ENCODE data around the gene FAM163B. TPM values are rescaled to one million over a fixed set of nuclear protein-coding genes. Genes with fewer than 3 reads are reported as not detected.

The FAM163B gene
- total RNA-seq: not detected

- DNase-seq (ENCODE audit: low spot score in 2 of 2): peak in 1 of 2 donors; percentile 64
- Mint-ChIP-seq H3K27ac (no peak within 1 kb of the TSS), H3K36me3 (peaks cover 0 to 4% of the 10 kb centered on the region in 2 donors), H3K9me3 (no peaks in the 10 kb centered on the region)
- peak; percentile 28 to 76 for ATAC-seq
These were observed at the start of gene FAM163B for GRCh38 chr9:133609311-133610098. Gene FAM163B (minus strand): TSS chr9:133609389. CDS start chr9:133580223, 29,166 bp downstream.

DNA sequence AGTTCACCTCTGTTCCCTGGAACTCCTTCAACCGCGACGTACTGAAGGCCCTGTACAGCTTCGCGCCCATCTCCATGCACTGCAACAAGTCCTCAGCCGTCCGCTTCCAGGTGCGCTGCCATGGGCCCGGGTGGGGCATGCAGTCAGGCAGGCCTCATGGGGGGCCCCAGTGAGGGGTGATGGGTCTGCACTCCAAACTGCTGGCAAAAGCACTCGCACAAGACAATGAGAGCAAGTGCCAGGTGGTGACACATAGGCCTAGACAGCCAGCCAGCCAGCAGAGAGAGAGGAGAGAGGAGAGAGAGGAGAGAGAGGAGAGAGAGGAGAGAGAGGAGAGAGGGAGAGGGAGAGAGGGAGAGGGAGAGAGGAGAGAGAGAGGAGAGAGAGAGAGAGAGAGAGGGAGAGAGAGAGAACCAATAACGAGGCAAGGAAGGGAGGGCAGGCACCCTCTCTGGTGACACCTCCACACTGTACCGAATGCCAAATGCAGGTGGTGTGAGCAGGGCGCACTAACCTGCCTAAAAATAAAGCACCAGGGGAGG is 48.0 kb upstream of the FAM163B start:
- ATAC-seq: no peak
- Mint-ChIP-seq H3K27ac (no peak overlapping the region), H3K9me3 (no peaks in the 10 kb centered on the region), H3K36me3 (no peaks in the 10 kb centered on the region)
- DNase-seq (ENCODE audit: low spot score in 2 of 2): no peak

- DNase-seq (ENCODE audit: low spot score in 2 of 2): peak in 1 of 2 donors; percentile 19
- Mint-ChIP-seq H3K36me3 (no peaks in the 10 kb centered on the region), H3K9me3 (no peaks in the 10 kb centered on the region), H3K27ac (peak overlapping the region in 1 of 2 donors; percentile 22)
- peak; percentile 21 to 45 for ATAC-seq
These were observed 47.3 kb upstream of the FAM163B start for GRCh38 chr9:133656211-133657119.

- ATAC-seq: no peak
- Mint-ChIP-seq H3K9me3 (no peaks in the 10 kb centered on the region), H3K27ac (no peak overlapping the region), H3K36me3 (no peaks in the 10 kb centered on the region)
- DNase-seq (ENCODE audit: low spot score in 2 of 2): no peak
These were observed 46.5 kb upstream of the FAM163B start for GRCh38 chr9:133655701-133656100.

GRCh38 chr9:133654736-133655657 is 45.8 kb upstream of the FAM163B start:
- ATAC-seq: no peak
- Mint-ChIP-seq H3K36me3 (no peaks in the 10 kb centered on the region), H3K27ac (no peak overlapping the region)

DNA sequence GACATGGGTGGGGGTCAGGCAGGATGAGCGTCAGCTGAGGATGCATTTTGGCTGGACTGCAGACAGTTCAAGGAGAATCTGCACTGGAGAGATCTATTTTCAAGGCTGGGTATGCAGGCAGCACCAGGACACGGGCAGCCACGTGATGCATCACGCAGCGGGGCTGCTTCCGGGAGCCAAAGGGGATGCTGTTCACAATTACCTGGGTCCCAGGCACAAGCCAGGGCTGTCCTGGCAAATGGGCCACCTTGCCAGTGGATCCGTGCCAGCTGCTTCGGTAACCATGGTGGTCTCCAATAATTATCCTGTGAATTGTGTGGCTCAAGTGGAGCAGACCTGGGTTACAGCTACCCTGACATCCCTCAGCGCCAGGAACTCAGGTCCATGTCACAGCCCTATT is 44.4 kb upstream of the FAM163B start:
- no peak overlapping the region for H3K27ac Mint-ChIP-seq
- H3K36me3 Mint-ChIP-seq: no peaks in the 10 kb centered on the region
- no peaks in the 10 kb centered on the region for H3K9me3 Mint-ChIP-seq
- no peak for DNase-seq (ENCODE audit: low spot score in 2 of 2)
- ATAC-seq: no peak

More at GRCh38 chr9:133654736-133655657, 45.8 kb upstream of the FAM163B start:
- H3K9me3 Mint-ChIP-seq: no peaks in the 10 kb centered on the region
- no peak for DNase-seq (ENCODE audit: low spot score in 2 of 2)

- ATAC-seq: no peak
- no peak overlapping the region for H3K27ac Mint-ChIP-seq
- no peak for DNase-seq (ENCODE audit: low spot score in 2 of 2)
- no peaks in the 10 kb centered on the region for H3K9me3 Mint-ChIP-seq
- no peaks in the 10 kb centered on the region for H3K36me3 Mint-ChIP-seq
These were observed 40.8 kb upstream of the FAM163B start for GRCh38 chr9:133650026-133650425.

DNA sequence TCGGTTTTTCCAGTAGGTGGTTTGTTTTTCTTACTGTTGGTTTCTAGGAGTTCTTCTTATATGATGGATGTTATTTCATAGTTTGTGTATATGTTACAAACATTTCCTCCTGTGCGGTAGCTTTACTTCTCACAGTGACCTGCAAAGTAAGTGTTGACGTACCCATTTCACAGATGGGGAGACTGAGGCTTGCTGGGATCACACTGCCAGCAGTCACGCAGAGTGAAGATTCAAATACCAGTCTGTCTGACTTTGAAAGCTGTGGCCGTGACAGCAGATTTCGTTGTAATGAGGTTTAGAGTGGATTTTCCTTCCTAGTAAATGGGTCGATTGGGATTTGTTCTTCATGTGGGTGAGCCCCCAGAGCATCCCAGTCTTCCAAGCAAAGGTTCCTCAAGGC is 40.0 kb upstream of the FAM163B start:
- Mint-ChIP-seq H3K36me3 (no peaks in the 10 kb centered on the region), H3K9me3 (no peaks in the 10 kb centered on the region), H3K27ac (no peak overlapping the region)
- no peak for ATAC-seq
- no peak for DNase-seq (ENCODE audit: low spot score in 2 of 2)

DNA sequence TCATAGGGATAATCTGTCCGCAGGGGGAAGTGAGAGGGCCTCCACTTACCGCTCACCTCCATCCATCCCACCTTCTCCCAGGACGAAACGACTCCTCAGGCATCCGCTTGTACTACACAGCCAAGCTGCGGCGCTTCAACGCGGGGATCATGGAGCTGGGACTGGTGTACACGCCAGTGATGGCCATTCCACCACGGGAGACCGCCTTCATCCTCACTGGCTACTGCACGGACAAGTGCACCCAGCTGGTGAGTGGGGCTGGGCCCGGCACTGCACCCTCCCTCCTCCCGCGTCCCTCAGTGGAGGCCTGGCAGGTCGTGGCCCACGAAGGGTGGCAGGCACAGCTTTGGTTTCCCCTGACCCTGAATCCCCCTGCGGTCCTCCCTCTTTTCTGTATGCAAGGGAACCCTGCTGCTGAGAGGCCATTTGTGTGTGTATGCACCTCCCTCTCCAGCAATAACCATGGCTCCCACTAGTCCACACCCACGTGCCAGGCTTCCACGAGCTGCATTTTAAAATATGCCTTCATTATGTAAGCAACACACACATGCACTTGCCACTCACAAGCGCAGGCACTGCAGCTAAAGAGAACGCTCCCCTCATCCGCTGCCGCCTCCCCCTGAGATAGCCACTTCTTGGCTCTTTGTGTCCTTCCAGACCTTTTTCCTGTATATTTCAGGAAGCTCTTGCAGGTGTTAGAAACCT is 38.7 kb upstream of the FAM163B start:
- Mint-ChIP-seq H3K9me3 (no peaks in the 10 kb centered on the region), H3K27ac (peak overlapping the region in 1 of 2 donors; percentile 14), H3K36me3 (no peaks in the 10 kb centered on the region)
- DNase-seq (ENCODE audit: low spot score in 2 of 2) (no peak), ATAC-seq (no peak)

- Mint-ChIP-seq H3K36me3 (no peaks in the 10 kb centered on the region), H3K9me3 (no peaks in the 10 kb centered on the region), H3K27ac (no peak overlapping the region)
- ATAC-seq (no peak), DNase-seq (ENCODE audit: low spot score in 2 of 2) (no peak)
These were observed 38.0 kb upstream of the FAM163B start for GRCh38 chr9:133647148-133647547.

DNA sequence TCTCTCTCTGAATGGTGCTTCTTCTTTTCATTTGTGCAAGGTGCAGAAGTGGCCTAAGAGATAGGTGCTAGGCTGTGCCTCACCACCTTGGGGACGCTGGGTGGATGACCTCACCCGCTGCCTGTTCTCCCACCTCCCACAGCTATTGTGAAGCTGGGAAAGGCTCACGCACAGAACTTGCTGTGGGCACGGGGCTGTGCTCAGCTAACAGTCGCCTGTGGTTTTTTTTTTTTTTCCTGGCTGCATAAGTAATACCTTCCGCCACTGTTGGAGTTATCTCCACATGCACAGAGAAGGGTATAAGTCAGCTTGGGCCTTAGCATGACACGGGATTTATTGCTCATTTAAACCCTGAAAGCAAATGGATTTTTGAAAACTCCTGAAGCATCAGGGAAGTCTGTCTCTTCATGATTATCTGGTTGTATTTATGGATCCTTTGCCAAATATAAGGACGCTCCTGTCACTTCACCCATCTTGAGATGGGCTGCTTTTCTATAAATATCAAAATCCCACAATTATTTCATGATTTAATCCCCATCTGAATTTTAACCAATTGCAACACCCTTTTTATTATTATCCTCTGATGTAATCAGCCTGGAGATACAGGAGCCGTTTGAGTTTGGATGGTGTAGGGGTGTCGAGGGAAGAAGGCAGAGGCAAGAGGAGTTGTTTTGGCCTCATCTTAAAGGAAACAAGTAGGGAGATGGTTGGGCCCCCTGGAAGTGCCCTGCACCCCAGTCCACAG is 36.0 kb upstream of the FAM163B start:
- Mint-ChIP-seq H3K36me3 (no peaks in the 10 kb centered on the region), H3K9me3 (no peaks in the 10 kb centered on the region), H3K27ac (no peak overlapping the region)
- DNase-seq (ENCODE audit: low spot score in 2 of 2) (no peak), ATAC-seq (no peak)

- Mint-ChIP-seq H3K36me3 (no peaks in the 10 kb centered on the region), H3K9me3 (no peaks in the 10 kb centered on the region), H3K27ac (no peak overlapping the region)
- no peak for DNase-seq (ENCODE audit: low spot score in 2 of 2)
- ATAC-seq: no peak
These were observed 35.0 kb upstream of the FAM163B start for GRCh38 chr9:133643978-133644760.

GRCh38 chr9:133643362-133643755 is 34.2 kb upstream of the FAM163B start:
- DNase-seq (ENCODE audit: low spot score in 2 of 2): no peak
- Mint-ChIP-seq H3K36me3 (no peaks in the 10 kb centered on the region), H3K9me3 (no peaks in the 10 kb centered on the region), H3K27ac (no peak overlapping the region)
- no peak for ATAC-seq

DNA sequence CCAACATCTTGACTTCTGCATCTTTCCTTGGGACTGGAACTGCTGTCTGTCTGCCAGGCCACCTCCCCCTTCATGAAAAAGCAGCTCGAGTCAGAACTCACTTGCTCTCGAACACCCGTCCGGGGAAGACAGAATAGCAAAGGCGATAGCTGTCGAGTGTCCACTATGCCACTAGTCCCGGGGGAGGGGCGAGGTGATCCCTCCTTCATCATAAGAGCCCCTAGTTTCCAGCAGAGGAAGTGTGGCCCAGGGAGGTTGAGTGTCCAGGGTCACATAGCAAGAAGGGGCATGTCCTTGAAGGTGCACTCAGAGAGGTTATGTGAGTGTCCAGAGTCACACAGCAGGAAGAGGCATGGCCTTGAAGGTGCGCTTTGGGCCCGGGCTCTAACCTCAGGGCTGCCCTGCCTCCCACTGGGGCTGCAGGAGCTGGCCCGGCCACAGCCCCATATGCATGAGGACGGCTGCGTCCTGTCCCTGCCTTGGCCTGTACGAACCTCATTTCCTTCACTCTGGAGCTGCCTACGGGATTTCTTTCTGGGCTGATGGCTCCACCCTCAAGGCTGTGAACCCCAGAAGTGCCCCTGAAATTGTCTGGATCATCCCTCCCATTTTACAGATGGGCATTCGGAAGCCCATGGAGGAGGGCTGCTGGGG is 33.6 kb upstream of the FAM163B start:
- DNase-seq (ENCODE audit: low spot score in 2 of 2) (no peak), ATAC-seq (no peak)
- no peaks in the 10 kb centered on the region for H3K36me3 Mint-ChIP-seq
- H3K27ac Mint-ChIP-seq: no peak overlapping the region
- H3K9me3 Mint-ChIP-seq: no peaks in the 10 kb centered on the region
